ENCODE data around the gene KIR2DL1. TPM values are rescaled to one million over a fixed set of nuclear protein-coding genes. Genes with fewer than 3 reads are reported as not detected.

Gene KIR2DL1
- total and polyA plus RNA-seq, 2 of the 4 experiments (the other 2 are of a cell fraction), result not detected

GRCh38 chr19:54804101-54804500 lies 34.5 kb downstream of the KIR2DL1 start:
- H2BK5ac ChIP-seq (ENCODE audit: low read depth, low read length, poor library complexity, severe bottlenecking), result no peak overlapping the region
- no peaks in the 10 kb centered on the region for H3K27me3 ChIP-seq (ENCODE audit: control insufficient read depth, insufficient read depth, low read length)
- H2AK5ac ChIP-seq (ENCODE audit: low read depth, low read length), result no peak overlapping the region
- ChIA-PET CTCF (no interaction called here), POLR2A (ENCODE audit: unreplicated experiment) (no interaction called here)
- no peak overlapping the region for H3K4me3 ChIP-seq (ENCODE audit: insufficient read depth, low read depth, low read length)
- no peak overlapping the region for H2BK20ac ChIP-seq (ENCODE audit: low read depth, low read length)
- no peak overlapping the region for H3K56ac ChIP-seq (ENCODE audit: extremely low read depth, insufficient read depth, low read length)
- no peak overlapping the region for H3K9ac ChIP-seq (ENCODE audit: low read depth, low read length)
- dilution Hi-C loops (cut with HindIII; ENCODE audit: low sequenced_read_pairs, unreplicated experiment) (no loop called here), intact Hi-C loops (cut with micrococcal nuclease) (no loop called here), in situ Hi-C loops (cut with MboI; ENCODE audit: low sequenced_read_pairs) (no loop called here)
- no peak overlapping the region for H4K91ac ChIP-seq (ENCODE audit: insufficient read depth, low read depth, low read length)
- no peaks in the 10 kb centered on the region for H3K4me1 ChIP-seq (ENCODE audit: control insufficient read depth, insufficient read depth, low read length)
- H2AK9ac ChIP-seq (replicated peaks; ENCODE audit: low read depth, low read length, poor library complexity), result no peak overlapping the region
- H3K9me1 ChIP-seq (ENCODE audit: insufficient read depth, low read length), result no peaks in the 10 kb centered on the region
- no peaks in the 10 kb centered on the region for H3K36me3 ChIP-seq (ENCODE audit: control insufficient read depth, insufficient read depth, low read length)
- no peaks in the 10 kb centered on the region for H4K20me1 ChIP-seq (ENCODE audit: insufficient read depth, low read length)
- no CpG with 5 or more reads among the region's 5 CpGs for WGBS, 2 experiments (ENCODE audit: extremely low coverage in 2 of 2, insufficient read length in 1 of 2)
- BruUV-seq (replicated peaks), result no TSS peak
- no peak overlapping the region for H3K14ac ChIP-seq (replicated peaks; ENCODE audit: low read depth, low read length)
- H4K5ac ChIP-seq (ENCODE audit: low read depth, low read length), result no peak overlapping the region
- H3K27ac ChIP-seq (ENCODE audit: insufficient read depth, low read length), result no peak overlapping the region
- H3K4me2 ChIP-seq (ENCODE audit: low read depth, low read length), result no peak overlapping the region
- H3K4ac ChIP-seq (ENCODE audit: low read depth, low read length), result no peak overlapping the region
- H2AFZ ChIP-seq (replicated peaks; ENCODE audit: low read length, poor library complexity), result no peak overlapping the region
- H2BK120ac ChIP-seq (ENCODE audit: low read depth, low read length), result no peak overlapping the region
- ATAC-seq (ENCODE audit: low read depth) (no peak), DNase-seq (no peak)
- no peak overlapping the region for H2BK15ac ChIP-seq (ENCODE audit: low read depth, low read length)
- TF ChIP-seq POLR2A (IDR thresholded peaks at IDR 0.05; ENCODE audit: low read depth, low read length), result no peak
- TF ChIP-seq MAFK (IDR thresholded peaks at IDR 0.05; ENCODE audit: low read depth, low read length), result no peak
- no peak for TF ChIP-seq SMC3 (IDR thresholded peaks at IDR 0.05; ENCODE audit: low read depth, low read length)
- TF ChIP-seq CTCF (conservative IDR thresholded peaks at IDR 0.05; ENCODE audit: low read depth, low read length), result no peak
- TF ChIP-seq FOS (IDR thresholded peaks at IDR 0.05; ENCODE audit: low read depth, low read length), result no peak
- no peak for TF ChIP-seq RAD21 (IDR thresholded peaks at IDR 0.05; ENCODE audit: low read length)
- TF ChIP-seq CHD1 (IDR thresholded peaks at IDR 0.05; ENCODE audit: low read depth, low read length), result no peak
- no peak for TF ChIP-seq MXI1 (IDR thresholded peaks at IDR 0.05; ENCODE audit: borderline replicate concordance, low read depth, low read length)
- H4K8ac ChIP-seq (ENCODE audit: low read depth in 2 of 2, low read length in 2 of 2), result no peak overlapping the region
- peaks cover 27% of the 10 kb centered on the region for H3K9me3 ChIP-seq (ENCODE audit: control insufficient read depth, insufficient read depth, low read length)
- no peaks in the 10 kb centered on the region for H3K79me1 ChIP-seq (ENCODE audit: low read depth in 1 of 2, low read length in 2 of 2)
- no peak overlapping the region for H3K23ac ChIP-seq (ENCODE audit: low read depth, low read length)
- H3K18ac ChIP-seq (ENCODE audit: low read depth, low read length), result no peak overlapping the region

Measured in IMR-90 (cell line).